ENCODE measurements around the gene GPR26.

DNA sequence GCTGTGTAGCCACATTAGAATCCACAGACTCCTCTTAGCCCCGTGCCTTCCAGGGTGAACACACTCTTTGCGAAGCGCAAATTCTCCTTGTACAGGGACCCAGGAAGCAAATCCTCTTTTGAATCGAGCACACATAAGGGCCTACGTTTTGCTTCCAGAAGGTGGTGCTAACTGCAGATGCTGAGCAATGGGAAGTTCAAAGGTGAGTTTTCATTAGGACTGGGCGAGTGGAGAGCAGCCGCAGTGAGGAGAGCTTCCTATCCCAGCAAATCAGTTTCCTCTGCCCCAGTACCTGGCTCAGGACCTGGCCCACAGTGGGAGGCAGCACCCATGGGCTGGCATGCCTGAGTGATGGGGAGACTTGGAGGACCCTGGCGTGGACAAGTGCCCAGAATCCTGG lies 23.5 kb upstream of the GPR26 start:
- TF ChIP-seq, protein P1, sequence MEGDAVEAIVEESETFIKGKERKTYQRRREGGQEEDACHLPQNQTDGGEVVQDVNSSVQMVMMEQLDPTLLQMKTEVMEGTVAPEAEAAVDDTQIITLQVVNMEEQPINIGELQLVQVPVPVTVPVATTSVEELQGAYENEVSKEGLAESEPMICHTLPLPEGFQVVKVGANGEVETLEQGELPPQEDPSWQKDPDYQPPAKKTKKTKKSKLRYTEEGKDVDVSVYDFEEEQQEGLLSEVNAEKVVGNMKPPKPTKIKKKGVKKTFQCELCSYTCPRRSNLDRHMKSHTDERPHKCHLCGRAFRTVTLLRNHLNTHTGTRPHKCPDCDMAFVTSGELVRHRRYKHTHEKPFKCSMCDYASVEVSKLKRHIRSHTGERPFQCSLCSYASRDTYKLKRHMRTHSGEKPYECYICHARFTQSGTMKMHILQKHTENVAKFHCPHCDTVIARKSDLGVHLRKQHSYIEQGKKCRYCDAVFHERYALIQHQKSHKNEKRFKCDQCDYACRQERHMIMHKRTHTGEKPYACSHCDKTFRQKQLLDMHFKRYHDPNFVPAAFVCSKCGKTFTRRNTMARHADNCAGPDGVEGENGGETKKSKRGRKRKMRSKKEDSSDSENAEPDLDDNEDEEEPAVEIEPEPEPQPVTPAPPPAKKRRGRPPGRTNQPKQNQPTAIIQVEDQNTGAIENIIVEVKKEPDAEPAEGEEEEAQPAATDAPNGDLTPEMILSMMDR (IDR thresholded peaks at IDR 0.05) = no peak
- TF ChIP-seq POLR2A (IDR thresholded peaks at IDR 0.05) = no peak
